Activated CD8-positive, alpha-beta memory T cell treated with anti-CD3 and anti-CD28 coated beads for 48 hours (primary cell): ENCODE data around the gene KLK5.

Experiments used
- DNase-seq, 3 experiments: peaks; one replicate each; pipeline ENCODE4 v3.0.0-alpha.2; 2020; ENCODE audit warnings: low read depth in 2 of 3, low spot score in 2 of 3

The KLK5 gene

DNA sequence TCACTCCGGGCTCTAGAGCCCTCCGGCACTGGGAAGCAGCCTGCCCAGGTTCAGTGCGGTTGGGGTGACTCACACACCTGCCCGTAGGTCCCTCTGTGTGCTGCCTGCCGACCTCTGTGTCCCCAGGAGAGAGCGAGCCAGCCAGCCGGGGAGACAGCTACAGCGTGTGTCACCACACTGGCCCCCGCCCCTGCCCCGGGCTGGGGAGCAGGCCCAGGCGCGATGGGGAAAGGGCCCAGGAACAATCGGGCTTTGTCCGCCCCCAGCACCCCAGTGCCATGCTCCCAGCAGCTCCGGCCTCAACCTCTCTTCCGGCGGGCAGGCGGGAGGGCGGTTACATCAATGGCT is 16.5 kb upstream of the KLK5 start, which contains the start of gene KLK6:
Gene KLK6 (minus strand): TSS at position 179 of the 348 bp plus-strand sequence. CDS start 1,487 bp downstream, outside the sequence.
- DNase-seq, result no peak

DNA sequence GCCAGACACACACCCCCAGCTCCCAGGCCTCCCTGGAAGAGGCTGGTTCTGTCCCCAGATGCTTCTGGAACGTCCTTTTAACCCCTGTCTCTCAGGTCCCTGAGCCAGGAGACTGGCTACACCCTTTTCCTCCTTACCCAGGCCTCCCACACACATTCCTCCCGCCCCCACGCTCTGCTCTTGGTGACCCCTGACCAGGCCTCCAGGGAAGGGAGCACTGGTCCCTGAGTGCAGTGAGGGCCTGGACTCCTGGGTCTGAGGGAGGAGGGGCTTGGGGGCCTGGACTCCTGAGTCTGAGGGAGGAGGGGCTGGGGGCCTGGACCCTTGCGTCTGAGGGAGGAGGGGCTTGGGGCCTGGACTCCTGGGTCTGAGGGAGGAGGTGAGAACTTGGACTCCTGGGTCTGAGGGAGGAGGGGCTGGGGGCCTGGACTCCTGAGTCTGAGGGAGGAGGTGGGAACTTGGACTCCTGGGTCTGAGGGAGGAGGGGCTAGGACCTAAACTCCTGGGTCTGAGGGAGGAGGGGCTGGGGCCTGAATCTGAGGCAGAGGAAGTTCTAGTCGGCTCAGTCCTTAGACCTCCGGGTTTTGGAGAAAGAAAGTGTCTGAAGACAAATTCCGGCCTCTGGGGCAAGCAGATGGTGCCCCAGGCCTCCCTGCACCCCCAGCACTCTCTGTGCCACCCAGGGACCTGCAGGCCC is 16.0 kb upstream of the KLK5 start:
- DNase-seq, result no peak

DNA sequence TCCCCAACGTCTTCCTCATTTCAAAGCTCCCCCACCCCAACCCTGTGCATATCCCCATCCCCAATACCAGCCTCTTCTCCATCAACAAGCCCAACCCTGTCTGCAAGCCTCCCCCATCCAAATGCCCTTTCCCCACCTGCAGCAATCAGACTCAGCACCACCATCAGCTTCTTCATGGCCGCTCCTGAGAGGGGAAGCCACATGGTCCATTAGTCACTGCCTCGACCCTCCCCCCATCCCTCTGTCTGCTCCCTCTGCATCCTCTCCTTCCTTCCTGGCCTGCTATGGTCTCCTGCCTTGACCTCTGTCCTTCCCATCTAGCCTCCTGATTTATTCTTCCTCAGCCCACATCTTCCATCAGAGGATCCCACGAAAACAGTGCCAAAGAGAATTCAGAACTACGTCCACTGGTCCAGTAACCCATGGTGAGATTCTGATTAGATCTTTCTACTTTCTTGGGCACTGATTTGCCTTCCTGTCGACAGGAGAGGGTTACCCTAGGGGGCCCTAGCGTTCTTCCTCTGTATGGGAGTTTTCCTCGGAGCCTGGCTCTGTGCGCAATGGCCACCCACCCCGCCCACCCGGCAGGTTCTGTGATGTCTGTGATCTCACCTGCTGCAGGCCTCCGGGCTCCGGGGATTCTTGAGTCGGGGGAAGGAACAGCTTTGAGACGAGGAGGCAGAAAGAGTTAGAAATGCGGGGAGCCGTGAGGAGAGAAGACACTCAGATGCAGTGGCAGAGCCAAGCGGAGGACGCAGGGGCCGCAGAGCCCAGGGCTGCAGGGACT is 15.3 kb upstream of the KLK5 start:
- no peak for DNase-seq

DNA sequence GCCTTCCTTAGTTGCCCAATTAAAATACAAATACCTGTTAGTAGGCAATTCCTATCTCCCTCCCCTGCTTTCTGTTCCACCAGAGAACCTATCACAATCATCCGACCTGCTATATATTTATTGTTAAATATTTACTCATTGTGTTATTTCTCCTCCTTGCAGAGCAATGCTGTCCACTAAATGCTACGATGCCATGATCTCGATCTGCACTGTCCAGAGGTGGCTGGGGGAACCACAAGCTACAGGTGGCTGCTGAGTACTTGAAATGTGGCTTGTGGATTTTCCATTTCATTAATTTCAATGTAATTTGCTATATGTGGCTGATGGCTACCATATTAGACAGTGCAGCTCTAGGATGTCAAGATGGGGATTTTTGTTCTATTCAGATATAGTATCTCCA is 11.4 kb upstream of the KLK5 start:
- no peak for DNase-seq

DNA sequence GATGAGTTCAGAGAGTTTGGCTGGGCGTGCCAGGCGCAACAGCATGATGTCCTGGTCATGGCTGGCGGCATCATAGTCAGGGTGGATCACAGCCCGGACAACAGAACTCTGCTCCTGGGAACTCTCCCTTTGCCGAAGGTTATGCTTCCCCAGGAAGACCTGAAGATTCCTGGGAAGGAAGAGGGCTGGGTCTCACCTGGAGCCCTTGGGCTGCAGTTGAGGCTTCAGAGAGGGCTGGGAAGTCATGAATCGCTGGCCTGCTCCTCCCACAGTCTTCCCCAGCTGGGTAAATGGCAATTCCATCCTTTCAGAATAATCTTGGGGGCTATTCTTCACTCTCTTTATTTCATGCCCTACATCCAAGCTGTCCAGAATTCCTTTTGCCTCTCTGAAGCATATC is 10.5 kb upstream of the KLK5 start:
- DNase-seq, result no peak

DNA sequence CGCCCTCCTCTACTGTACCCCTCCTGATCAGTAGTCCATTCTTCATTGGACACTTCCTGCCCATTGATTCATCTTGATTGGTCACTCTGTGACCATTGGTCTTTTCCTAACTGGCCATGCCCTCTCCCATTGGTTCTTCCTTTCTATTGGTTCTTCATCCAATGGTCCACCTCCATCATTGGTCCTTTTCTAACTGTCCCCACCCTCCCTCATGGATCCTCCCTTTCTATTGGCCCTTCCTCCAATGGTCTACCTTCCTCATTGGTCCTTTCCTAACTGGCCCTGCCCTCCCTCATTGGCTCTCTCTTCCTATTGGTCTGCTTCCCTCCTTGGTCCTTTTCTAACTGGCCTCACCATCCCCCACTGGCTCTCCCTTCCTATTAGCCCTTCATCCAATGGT is 9.4 kb upstream of the KLK5 start:
- DNase-seq, result no peak

DNA sequence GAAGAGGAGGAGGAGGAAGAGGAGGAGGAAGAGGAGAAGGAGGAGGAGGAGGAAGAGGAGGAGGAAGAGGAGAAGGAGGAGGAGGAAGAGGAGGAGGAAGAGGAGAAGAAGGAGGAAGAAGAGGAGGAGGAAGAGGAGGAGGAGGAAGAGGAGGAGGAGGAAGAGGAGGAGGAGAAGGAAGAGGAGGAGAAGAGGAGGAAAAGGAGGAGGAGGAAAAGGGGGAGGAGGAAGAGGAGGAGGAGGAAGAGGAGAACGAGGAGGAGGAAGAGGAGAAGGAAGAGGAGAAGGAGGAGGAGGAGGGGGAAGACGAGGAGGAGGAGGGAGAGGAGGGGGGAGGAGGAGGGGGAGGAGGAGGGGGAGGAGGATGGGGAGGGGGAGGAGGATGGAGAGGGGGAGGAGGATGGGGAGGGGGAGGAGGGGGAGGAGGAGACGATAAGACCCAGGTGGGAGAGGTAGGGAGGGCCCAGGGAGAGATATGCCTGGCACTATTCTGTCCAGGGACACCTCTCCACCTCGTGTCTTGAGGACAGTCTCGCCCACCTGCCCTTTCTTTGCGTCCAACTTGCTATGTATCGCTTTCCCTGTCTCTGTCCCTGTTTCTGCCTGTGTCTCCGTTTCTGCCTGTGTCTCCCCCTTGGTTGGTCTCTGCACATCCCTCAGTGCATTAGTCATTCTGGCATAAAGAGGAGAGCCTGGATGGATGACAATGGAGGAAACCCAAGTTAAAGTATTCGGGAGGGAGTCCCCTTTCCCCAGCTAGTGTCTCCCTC is 7.1 kb upstream of the KLK5 start:
- DNase-seq, result no peak

DNA sequence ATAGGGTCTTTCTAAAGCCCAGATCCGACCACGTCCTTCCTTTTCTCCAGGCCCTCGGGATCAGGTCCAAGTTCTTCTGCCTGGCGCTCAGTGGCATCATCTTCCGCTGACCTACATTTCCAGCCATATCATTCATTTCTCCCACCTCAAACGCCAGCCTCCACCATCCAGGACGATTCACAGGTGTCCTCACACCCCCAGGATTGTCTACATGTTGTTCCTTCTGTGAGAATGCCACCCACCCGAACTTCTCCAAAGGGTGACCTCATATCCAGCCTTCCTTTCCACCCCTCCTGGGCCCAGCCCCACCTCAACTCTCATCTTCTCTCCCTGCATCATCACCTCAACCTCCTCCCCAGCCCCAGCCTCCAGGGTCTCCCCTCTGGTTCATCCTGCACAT is 4.7 kb upstream of the KLK5 start:
- no peak for DNase-seq

DNA sequence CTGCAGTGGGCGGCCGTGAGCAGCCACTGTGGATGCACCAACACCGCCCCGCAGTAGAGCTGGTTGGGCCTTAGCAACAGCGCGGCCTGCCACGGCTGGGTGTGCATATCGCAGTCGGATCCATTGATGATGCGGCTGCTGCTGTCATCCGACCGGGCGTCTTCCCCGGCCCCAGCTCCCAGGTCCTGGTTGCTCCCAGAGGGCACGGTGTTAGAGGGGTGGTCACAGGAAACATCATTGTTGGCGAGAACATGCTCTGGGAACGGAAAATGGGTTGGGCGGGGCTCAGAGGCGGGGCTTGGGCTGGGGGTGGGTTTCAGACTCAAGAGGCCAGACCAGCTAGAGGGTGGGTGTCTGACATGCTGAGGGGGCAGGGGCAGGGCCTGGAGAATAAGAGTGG is 3.0 kb downstream of the KLK5 start:
- no peak for DNase-seq

DNA sequence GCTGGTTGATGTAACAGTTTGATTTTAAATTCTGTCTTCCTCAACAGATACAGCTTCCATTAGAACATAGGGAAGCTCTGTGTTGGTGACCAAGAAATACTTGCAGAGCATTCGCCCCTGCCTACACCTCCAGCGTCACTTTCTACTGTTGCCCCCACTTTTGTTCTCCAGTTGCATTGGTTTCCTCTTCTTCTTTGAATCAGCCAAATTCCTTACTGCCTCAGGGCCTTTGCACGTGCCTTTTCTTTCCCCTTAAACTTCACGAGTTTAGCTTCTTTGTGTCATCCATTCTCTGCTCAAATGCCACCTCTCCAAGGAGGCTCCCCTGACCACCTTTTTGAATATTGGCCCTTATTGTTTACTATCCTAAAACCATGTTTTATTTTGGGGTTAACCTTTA is 5.7 kb downstream of the KLK5 start:
- no peak for DNase-seq

DNA sequence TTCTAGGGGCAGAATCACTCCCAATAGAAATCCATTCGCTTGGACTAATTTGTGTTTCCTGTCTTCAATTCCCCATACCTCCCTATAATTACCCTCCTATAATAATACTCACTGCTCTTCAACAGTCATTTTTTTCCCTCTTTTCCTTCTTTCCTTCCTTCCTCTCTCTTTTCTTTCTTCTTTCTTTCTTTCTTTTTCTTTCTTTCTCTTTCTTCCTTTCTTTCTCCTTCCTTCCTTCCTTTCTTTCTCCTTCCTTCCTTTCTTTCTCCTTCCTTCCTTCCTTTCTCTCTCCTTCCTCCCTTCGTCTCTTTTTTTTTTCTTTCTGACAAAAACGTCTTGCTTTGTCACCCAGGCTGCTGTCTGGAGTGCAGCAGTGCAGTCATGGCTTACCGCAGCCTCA is 8.0 kb downstream of the KLK5 start:
- DNase-seq, result no peak

DNA sequence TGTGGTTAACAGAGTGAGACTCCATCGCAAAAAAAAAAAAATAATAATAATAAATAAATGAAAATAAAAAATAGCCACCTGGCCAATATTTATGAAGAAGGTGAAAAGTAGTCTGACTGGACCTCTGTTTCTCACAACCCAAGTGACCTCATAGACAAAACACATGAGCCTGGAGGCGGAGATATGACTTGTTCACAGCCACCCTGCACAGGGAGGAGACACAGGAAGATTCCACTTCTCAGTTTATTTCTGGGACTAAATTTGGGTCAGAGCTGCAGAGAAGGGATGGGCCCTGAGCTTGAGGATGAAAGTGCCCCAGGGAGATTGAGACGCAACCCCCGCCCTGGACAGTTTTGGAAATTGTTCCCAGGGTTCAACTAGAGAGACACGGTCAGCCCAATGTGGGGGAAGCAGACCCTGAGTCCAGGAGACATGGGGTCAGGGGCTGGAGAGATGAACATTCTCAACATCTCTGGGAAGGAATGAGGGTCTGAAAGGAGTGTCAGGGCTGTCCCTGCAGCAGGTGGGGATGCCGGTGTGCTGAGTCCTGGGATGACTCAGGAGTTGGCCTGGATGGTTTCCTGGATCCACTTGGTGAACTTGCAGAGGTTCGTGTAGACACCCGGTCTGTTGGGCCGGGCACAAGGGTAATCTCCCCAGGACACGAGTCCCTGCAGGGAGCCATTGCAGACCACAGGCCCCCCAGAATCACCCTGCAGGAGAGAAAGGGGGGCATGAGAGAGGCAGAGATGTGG is 9.6 kb downstream of the KLK5 start:
- no peak for DNase-seq

DNA sequence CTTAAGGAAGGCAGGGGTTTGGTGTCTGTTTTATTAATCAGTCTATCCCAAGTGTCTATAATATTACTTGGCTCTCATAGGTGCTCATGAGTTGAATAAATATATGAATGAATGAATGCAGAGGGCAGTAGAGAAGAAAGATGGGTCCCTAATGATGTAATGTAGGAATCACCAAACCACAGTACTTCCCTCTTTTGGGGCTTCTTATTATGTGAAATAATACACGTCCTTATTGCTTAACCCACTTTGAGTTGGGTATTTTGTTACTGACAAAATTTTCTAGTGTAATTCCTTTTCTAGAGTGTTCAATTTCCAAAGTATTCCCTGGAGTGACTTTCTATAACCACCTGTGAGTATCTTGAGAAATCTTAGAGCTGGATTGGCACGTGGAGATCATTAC is 13.2 kb downstream of the KLK5 start:
- no peak for DNase-seq

DNA sequence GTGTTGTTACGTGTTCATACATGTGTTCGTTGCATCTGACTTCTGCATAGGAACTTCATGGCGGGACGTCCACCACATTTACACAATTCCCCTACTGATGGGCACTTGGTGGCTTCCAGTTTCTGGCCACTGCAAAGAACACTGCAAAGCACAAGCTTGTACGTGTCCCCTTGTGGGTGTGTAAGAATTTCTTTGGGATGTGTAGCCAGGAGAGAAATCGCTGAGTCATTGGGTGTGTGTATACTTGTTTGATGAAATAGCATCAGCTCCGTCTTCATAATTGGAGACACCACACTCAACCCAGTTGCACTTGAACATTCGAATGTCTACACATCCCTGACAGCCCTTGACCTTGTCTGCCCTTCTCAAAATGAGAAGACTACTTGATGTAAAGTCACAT is 19.2 kb downstream of the KLK5 start:
- DNase-seq, result no peak

DNA sequence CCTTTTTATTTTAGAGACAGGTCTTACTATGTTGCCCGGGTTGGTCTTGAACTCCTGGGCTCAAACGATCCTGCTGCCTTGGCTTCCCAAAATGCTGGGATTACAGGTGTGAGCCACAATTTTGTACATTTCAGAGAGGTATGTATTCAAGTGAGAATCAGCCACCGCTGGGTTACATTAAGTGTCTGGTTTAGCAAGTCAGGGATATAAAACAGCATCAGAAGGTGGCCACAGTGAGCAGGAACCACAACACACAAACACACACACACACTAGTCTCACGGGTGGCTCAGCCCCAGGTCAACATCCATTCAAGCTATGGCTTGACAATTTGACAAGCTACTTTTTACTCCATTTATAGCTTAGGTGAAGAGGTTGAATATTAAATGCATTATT is 20.2 kb downstream of the KLK5 start:
- DNase-seq, result no peak

DNA sequence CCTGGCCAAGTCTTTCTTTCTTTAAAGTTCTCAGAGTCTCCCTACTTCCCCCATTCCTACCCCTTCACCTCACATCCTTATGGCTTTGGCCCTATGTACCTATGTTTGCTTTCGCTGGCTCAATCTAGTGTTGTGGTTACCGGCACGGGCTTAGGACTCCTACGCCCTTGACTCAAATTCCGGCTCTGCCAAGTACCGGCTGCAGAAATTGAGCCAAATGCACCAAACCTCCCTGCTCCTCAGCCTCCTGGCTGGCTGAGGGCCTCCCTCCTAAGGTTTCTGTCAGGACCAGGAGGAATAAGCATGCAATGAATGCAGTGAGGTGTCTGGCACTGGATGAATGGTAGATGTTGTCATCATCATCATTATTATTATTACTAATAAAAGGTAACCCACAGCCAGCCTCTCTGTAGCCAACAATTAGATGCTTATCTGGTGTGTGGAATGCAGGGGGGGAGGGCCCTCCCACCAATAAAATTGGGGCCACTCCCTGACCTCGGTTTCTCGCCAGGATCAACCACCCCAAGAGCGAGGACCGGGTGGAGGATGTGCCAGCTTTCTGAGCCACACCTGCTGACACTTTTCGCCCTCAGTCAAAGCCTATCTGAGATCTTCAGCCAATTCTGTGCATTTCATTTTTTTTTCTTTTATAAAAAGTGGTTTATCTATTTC is 20.7 kb downstream of the KLK5 start:
- DNase-seq, result no peak

DNA sequence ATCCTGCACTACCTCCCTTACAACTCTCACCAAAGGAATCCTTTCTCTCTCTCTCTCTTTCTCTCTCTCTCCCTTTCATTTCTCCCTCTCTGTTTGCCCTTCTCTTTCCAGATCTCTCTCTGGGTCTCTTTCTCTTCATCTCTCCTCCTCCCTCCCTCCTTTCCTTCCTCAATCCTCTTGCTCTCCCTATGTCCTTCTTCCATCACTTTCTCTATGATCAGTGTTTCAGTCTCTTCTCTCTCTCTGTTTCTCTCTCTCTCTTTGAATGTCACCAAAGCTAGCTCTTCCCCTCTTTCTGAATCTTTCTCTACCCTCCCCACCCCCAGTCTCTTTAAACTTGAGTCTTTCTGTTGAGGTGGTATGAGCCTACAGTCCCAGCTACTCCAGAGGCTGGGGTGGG is 21.8 kb downstream of the KLK5 start:
- DNase-seq, result no peak

DNA sequence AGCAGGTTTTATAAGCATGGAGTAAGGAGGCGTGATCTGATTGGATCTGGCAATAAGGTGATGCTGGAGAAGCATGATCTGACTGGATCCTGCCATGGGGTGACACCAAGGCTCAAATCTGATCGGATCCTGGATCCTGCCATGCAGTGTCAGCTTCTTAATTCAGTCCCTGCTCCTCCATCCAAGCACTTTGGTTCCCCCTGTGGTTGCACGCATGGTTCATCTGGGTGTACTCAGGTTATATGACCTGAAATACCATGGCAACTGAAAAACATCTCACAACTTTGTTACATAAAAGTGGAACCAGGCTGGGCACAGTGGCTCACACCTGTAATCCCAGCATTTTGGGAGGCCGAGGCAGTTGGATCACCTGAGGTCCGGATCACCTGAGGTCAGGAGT is 24.0 kb downstream of the KLK5 start:
- DNase-seq, result no peak

DNA sequence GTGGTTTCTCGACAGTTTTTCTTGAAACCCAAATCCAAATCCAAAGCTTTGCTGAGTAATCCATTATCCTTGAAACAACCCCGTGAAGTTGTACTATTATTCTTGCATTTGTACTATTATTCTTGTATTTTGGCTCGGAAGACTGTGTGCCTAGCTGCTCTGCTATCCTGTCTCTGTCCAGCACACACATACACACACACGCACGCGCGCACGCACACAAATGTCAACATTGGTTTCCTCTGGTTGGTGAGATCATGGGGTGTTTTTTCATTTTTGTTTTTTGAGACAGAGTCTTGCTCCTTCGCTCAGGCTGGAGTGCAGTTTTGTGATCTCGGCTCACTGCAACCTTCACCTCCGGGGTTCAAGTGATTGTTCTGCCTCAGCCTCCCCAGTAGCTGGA is 26.7 kb downstream of the KLK5 start:
- no peak for DNase-seq

DNA sequence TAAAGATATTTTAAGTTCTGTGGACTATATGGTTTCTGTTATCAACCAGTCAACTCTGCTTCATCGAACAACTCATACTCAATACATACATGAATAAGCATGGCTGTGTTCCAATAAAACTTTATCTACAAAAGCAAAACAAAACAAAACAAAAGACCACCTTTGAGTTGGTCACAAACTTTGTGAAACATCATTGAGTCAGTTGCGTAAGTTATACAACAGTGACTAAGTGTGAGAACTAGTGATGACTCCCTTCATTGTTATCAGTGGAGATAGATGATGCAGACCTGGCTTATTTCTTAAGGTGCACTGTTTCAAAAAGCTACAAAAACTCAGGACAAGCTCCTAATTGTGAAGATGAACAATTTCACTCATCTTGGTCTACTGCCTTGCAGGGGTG is 27.1 kb downstream of the KLK5 start:
- DNase-seq, result no peak

DNA sequence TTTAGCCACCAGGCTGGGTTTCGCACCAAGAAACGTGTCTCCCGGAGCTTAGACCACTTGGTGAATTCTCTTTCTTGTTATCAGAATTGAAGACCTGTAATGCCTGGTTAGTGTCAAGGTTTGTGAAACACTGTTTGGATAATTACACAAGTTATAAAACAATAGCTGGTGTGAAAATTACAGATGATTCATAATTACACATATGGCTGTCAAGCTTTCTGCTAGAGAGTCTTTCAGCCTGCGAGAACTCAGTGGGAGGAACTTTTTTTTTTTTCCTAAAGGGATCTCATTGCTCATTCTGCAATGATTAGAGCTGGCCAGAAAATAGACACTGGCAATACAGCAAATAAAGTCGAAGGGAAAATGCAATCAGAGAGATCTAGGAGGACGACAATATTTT is 28.3 kb downstream of the KLK5 start:
- no peak for DNase-seq
